ENCODE measurements around the gene TUT4.

TUT4 gene, protein sequence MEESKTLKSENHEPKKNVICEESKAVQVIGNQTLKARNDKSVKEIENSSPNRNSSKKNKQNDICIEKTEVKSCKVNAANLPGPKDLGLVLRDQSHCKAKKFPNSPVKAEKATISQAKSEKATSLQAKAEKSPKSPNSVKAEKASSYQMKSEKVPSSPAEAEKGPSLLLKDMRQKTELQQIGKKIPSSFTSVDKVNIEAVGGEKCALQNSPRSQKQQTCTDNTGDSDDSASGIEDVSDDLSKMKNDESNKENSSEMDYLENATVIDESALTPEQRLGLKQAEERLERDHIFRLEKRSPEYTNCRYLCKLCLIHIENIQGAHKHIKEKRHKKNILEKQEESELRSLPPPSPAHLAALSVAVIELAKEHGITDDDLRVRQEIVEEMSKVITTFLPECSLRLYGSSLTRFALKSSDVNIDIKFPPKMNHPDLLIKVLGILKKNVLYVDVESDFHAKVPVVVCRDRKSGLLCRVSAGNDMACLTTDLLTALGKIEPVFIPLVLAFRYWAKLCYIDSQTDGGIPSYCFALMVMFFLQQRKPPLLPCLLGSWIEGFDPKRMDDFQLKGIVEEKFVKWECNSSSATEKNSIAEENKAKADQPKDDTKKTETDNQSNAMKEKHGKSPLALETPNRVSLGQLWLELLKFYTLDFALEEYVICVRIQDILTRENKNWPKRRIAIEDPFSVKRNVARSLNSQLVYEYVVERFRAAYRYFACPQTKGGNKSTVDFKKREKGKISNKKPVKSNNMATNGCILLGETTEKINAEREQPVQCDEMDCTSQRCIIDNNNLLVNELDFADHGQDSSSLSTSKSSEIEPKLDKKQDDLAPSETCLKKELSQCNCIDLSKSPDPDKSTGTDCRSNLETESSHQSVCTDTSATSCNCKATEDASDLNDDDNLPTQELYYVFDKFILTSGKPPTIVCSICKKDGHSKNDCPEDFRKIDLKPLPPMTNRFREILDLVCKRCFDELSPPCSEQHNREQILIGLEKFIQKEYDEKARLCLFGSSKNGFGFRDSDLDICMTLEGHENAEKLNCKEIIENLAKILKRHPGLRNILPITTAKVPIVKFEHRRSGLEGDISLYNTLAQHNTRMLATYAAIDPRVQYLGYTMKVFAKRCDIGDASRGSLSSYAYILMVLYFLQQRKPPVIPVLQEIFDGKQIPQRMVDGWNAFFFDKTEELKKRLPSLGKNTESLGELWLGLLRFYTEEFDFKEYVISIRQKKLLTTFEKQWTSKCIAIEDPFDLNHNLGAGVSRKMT (N-terminal part only)

DNA sequence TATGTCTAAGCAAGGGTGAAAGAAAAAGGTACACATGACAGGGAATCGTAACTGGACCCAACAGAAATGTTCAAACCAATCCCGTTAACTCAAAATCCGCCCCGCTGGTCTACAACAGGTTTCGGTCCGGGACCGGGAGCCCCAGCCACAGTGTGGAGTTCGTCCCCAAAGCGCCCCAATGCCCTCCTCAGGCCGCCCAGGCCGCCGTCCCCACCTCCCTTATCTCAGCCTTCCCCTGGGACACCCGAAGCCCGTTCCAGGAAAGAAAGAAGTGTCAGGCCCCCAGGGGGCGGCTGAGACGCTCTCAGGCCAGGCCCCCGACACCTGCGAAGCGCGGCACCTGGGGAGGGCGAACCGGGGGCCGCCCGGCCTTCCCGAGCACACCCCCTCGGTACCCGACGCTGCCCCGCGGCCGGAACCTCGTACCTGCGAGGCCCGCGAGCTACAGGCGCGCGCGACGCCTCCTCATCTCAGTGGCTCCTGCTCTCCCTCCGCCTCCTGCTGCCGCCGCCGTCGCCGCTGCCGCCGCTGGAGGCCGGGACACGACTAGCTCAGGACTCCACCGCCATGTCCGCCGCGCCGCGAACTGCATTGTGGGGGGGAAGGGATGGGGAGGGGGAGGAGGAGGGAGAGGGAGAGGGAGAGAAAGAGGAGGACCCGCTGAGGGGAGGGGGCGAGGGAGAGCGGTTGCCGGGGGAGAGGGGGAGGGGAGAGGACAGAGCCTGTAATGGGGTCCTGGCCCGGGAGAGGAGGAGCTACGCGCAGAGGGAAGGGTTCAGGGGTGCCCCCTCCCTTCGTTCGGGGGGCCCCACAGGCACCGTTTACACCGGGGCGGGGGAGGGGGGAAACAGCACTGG, at the start of gene TUT4:
Gene TUT4, minus strand, starts transcription at position 588 of the 857 bp plus-strand sequence. CDS start 26,812 bp downstream, outside the sequence.
- H3K9me3 Mint-ChIP-seq: no peaks in the 10 kb centered on the region
- H3K4me3 Mint-ChIP-seq: peak within 1 kb of the TSS; percentile 63
- peak within 1 kb of the TSS; percentile 87 for H3K27ac Mint-ChIP-seq
- peaks cover 2% of the 10 kb centered on the region for H3K36me3 Mint-ChIP-seq (ENCODE audit: low read depth)
- DNase-seq (ENCODE audit: low spot score): peak; percentile 76
- H3K4me1 Mint-ChIP-seq (ENCODE audit: low read depth): peaks cover 30% of the 10 kb centered on the region
- peaks cover 3% of the 10 kb centered on the region for H3K27me3 Mint-ChIP-seq (ENCODE audit: low read depth)

- Mint-ChIP-seq H3K4me3 (peak within 1 kb of the TSS; percentile 89), H3K4me1 (ENCODE audit: low read depth) (peaks cover 26% of the 10 kb centered on the region), H3K9me3 (no peaks in the 10 kb centered on the region), H3K27me3 (ENCODE audit: low read depth) (peaks cover 5% of the 10 kb centered on the region), H3K36me3 (ENCODE audit: low read depth) (peaks cover 7% of the 10 kb centered on the region), H3K27ac (peak within 1 kb of the TSS; percentile 90)
- peak; percentile 42 for DNase-seq (ENCODE audit: low spot score)
Observed at GRCh38 chr1:52601991-52602855, 49.3 kb upstream of the TUT4 start, which contains the start of gene GPX7. TSS of gene GPX7 (plus strand) at chr1:52602371. CDS start at chr1:52602410, 39 bp downstream.

GRCh38 chr1:52601519-52601918, 48.6 kb upstream of the TUT4 start:
- Mint-ChIP-seq H3K4me1 (ENCODE audit: low read depth) (peaks cover 26% of the 10 kb centered on the region), H3K4me3 (peak overlapping the region; percentile 77), H3K27ac (peak overlapping the region; percentile 62), H3K9me3 (no peaks in the 10 kb centered on the region), H3K36me3 (ENCODE audit: low read depth) (peaks cover 4% of the 10 kb centered on the region), H3K27me3 (ENCODE audit: low read depth) (peaks cover 5% of the 10 kb centered on the region)
- DNase-seq (ENCODE audit: low spot score): no peak

- peaks cover 1% of the 10 kb centered on the region for H3K36me3 Mint-ChIP-seq (ENCODE audit: low read depth)
- peak overlapping the region; percentile 4 for H3K27ac Mint-ChIP-seq
- H3K4me1 Mint-ChIP-seq (ENCODE audit: low read depth): peaks cover 23% of the 10 kb centered on the region
- peaks cover 5% of the 10 kb centered on the region for H3K27me3 Mint-ChIP-seq (ENCODE audit: low read depth)
- no peak overlapping the region for H3K4me3 Mint-ChIP-seq
- DNase-seq (ENCODE audit: low spot score): no peak
- no peaks in the 10 kb centered on the region for H3K9me3 Mint-ChIP-seq
Observed at GRCh38 chr1:52600533-52601179, 47.8 kb upstream of the TUT4 start.

GRCh38 chr1:52599236-52599635, 46.3 kb upstream of the TUT4 start:
- DNase-seq (ENCODE audit: low spot score): no peak
- H3K4me3 Mint-ChIP-seq: no peak overlapping the region
- peaks cover 1% of the 10 kb centered on the region for H3K36me3 Mint-ChIP-seq (ENCODE audit: low read depth)
- peaks cover 9% of the 10 kb centered on the region for H3K27me3 Mint-ChIP-seq (ENCODE audit: low read depth)
- peaks cover 20% of the 10 kb centered on the region for H3K4me1 Mint-ChIP-seq (ENCODE audit: low read depth)
- H3K27ac Mint-ChIP-seq: no peak overlapping the region
- H3K9me3 Mint-ChIP-seq: no peaks in the 10 kb centered on the region

DNA sequence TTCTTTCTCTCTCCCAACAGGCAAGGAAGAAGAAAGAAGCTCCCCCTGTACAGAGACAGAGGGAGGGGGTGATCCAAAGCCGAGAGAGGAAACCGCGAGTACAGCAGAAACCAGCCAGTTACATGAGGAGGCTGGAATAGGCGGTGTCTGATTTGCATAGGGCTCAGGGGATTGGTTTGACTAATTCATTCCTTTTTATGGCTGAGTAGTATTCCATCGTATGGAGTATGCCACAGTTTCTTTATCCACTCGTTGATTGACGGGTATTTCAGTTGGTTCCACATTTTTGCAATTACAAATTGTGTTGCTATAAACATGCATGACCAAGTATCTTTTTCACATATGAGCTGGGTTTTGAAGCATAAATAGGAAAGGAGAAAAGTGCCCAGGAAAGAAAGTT, 45.8 kb upstream of the TUT4 start:
- Mint-ChIP-seq H3K27ac (no peak overlapping the region), H3K27me3 (ENCODE audit: low read depth) (peaks cover 9% of the 10 kb centered on the region), H3K4me1 (ENCODE audit: low read depth) (peaks cover 16% of the 10 kb centered on the region), H3K36me3 (ENCODE audit: low read depth) (peaks cover 1% of the 10 kb centered on the region), H3K4me3 (no peak overlapping the region), H3K9me3 (no peaks in the 10 kb centered on the region)
- no peak for DNase-seq (ENCODE audit: low spot score)

DNA sequence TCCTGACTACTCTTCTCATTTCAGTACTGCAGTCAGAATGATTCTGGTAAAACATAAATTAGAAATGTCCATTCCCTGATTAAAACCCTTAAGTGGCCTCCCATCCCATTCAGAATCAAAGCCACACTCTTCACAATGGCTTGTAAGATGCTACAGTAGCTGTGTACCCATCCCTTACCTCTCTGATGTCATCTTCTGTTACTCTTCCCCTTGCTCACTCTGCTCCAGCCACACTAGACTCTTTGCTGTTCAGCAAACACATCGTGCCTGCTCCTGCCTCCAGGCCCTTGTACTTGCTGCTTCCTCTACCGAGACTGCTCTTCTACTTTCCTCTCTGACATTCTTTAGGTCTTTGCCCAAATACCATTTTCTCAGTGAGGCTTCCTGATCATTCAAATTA, 45.0 kb upstream of the TUT4 start:
- H3K27me3 Mint-ChIP-seq (ENCODE audit: low read depth): peaks cover 9% of the 10 kb centered on the region
- H3K36me3 Mint-ChIP-seq (ENCODE audit: low read depth): no peaks in the 10 kb centered on the region
- H3K4me1 Mint-ChIP-seq (ENCODE audit: low read depth): peaks cover 8% of the 10 kb centered on the region
- no peak for DNase-seq (ENCODE audit: low spot score)
- H3K9me3 Mint-ChIP-seq: no peaks in the 10 kb centered on the region
- no peak overlapping the region for H3K4me3 Mint-ChIP-seq
- H3K27ac Mint-ChIP-seq: no peak overlapping the region

DNA sequence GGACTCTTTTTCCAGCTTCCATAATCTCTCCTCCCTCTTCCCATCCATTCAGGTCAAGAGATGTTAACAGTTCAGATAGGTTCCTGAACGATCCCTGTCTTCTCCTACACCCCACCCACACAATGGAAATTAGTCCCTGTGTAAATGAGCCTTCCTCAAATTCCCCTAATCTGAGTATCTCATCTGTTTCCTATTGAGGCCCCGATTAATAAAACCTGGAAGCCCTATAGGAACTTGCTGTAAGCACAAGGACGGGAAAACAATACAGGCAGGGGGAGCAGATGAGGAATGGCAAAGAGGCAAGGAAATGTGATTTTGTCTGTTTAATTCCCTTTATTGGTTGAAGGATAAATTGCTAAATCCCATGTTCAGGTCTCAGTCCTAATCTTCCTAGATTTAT, 42.2 kb upstream of the TUT4 start:
- no peak overlapping the region for H3K4me3 Mint-ChIP-seq
- H3K27ac Mint-ChIP-seq: no peak overlapping the region
- peaks cover 9% of the 10 kb centered on the region for H3K27me3 Mint-ChIP-seq (ENCODE audit: low read depth)
- no peaks in the 10 kb centered on the region for H3K9me3 Mint-ChIP-seq
- no peaks in the 10 kb centered on the region for H3K4me1 Mint-ChIP-seq (ENCODE audit: low read depth)
- no peak for DNase-seq (ENCODE audit: low spot score)
- H3K36me3 Mint-ChIP-seq (ENCODE audit: low read depth): no peaks in the 10 kb centered on the region

GRCh38 chr1:52593495-52593894, 40.6 kb upstream of the TUT4 start:
- DNase-seq (ENCODE audit: low spot score): no peak
- Mint-ChIP-seq H3K9me3 (no peaks in the 10 kb centered on the region), H3K4me1 (ENCODE audit: low read depth) (no peaks in the 10 kb centered on the region), H3K27ac (no peak overlapping the region), H3K4me3 (no peak overlapping the region), H3K36me3 (ENCODE audit: low read depth) (no peaks in the 10 kb centered on the region), H3K27me3 (ENCODE audit: low read depth) (peaks cover 9% of the 10 kb centered on the region)

DNA sequence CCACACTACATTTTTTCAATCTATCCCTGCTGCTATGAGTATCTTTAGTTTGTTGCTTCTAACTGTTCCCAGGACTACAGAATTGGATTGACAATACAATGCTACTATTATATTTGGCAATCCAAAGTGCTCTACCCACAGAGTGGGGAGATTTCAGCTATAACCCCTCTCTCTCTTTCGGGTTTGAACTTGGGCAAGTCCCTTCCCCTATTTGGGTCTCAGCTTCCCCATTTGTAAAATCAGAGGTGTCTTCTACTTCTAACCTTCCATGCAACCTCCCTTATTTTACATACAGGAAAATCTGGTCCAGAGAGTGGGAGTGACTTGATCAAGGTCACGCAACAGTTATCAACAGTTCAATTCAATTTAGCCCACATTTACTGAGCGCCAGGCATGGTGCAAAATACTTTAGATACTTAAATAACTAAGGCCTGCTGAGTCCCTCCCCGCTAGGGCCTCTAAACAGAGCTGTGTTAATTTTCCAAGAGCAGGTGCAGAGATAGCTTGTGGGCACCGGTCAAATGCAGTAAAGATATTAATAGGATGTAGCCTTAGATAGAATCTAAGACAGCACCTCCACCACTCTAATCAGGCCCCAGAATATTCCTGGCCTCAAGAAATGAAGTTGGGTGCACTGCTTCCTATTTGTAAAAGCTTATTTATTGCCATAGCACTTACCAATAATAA, 39.9 kb upstream of the TUT4 start:
- no peak for DNase-seq (ENCODE audit: low spot score)
- Mint-ChIP-seq H3K4me1 (ENCODE audit: low read depth) (no peaks in the 10 kb centered on the region), H3K27ac (no peak overlapping the region), H3K27me3 (ENCODE audit: low read depth) (peaks cover 7% of the 10 kb centered on the region), H3K4me3 (no peak overlapping the region), H3K9me3 (no peaks in the 10 kb centered on the region), H3K36me3 (ENCODE audit: low read depth) (no peaks in the 10 kb centered on the region)

DNA sequence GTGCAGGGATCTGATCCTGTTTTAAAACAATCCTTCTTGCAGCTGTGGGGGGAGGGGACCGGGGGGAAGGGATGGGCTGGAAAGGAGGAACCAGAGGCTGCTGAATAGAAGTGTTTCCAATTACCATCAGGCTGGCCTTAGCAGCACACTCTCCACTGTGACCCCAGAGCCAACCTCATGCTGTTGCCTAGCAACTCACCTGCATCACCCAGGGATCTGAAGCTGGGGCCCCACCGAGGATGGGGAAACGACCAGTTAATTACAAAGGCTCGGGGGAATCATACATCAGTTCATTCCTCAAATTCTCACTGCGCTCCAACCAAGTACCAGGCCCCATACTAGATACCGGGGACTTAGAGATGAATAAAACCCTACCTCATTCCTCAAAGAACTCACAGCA, 37.4 kb upstream of the TUT4 start:
- H3K4me1 Mint-ChIP-seq (ENCODE audit: low read depth): no peaks in the 10 kb centered on the region
- no peak overlapping the region for H3K27ac Mint-ChIP-seq
- no peak for DNase-seq (ENCODE audit: low spot score)
- H3K4me3 Mint-ChIP-seq: no peak overlapping the region
- H3K27me3 Mint-ChIP-seq (ENCODE audit: low read depth): peaks cover 5% of the 10 kb centered on the region
- no peaks in the 10 kb centered on the region for H3K36me3 Mint-ChIP-seq (ENCODE audit: low read depth)
- H3K9me3 Mint-ChIP-seq: no peaks in the 10 kb centered on the region
